ENCODE data around the gene TYW1B. TPM values are rescaled to one million over a fixed set of nuclear protein-coding genes. Genes with fewer than 3 reads are reported as not detected.
"Not testable (repeated sequence)": the region's sequence is repeated elsewhere in the genome, so short reads cannot be mapped to it uniquely, and the experiment has no call there.

Gene TYW1B
- total RNA-seq, 4 donors from 2014 or later = 1.7 to 4.5 (median 3.2) TPM

- TF ChIP-seq EP300 (IDR thresholded peaks at IDR 0.05) (no peak), POLR2A (IDR thresholded peaks at IDR 0.05) (no peak), CTCF (IDR thresholded peaks at IDR 0.05) (no peak), POLR2AphosphoS5 (IDR thresholded peaks at IDR 0.05) (no peak)
- ATAC-seq = no peak
- Histone ChIP-seq H3K27me3 (no peaks in the 10 kb centered on the region), H3K4me3 (no peak overlapping the region), H3K4me1 (no peaks in the 10 kb centered on the region), H3K9me3 (no peaks in the 10 kb centered on the region), H3K27ac (no peak overlapping the region), H3K36me3 (peaks cover 0 to 18% of the 10 kb centered on the region in 2 donors)
- 88 to 96% methylated on average over 8 of the region's 8 CpGs for WGBS, 2 donors (ENCODE audit: low coverage in 1 of 2)
Observed at GRCh38 chr7:72709909-72710308, 118.1 kb downstream of the TYW1B start.

GRCh38 chr7:72708371-72709050, 119.5 kb downstream of the TYW1B start:
- not testable (repeated sequence) for H3K4me3 ChIP-seq, H3K4me1 ChIP-seq, ATAC-seq, H3K9me3 ChIP-seq, H3K27me3 ChIP-seq, H3K27ac ChIP-seq
- 47 to 50% methylated on average over 3 of the region's 3 CpGs for WGBS, 2 donors (ENCODE audit: low coverage in 1 of 2)
- H3K36me3 ChIP-seq = peaks cover 0 to 23% of the 10 kb centered on the region in 2 donors

- no peaks in the 10 kb centered on the region for H3K4me1 ChIP-seq
- H3K36me3 ChIP-seq = peaks cover 0 to 18% of the 10 kb centered on the region in 2 donors
- H3K9me3 ChIP-seq = no peaks in the 10 kb centered on the region
- no peaks in the 10 kb centered on the region for H3K27me3 ChIP-seq
- 100% methylated on average over 1 of the region's 1 CpG; no CpG with 5 or more reads in 1 of the 2 donors for WGBS, 2 donors (ENCODE audit: low coverage in 1 of 2)
- ATAC-seq = no peak
- TF ChIP-seq POLR2A (IDR thresholded peaks at IDR 0.05) (no peak), EP300 (IDR thresholded peaks at IDR 0.05) (no peak), CTCF (IDR thresholded peaks at IDR 0.05) (no peak), POLR2AphosphoS5 (IDR thresholded peaks at IDR 0.05) (no peak)
- no peak overlapping the region for H3K27ac ChIP-seq
- H3K4me3 ChIP-seq = no peak overlapping the region
Observed at GRCh38 chr7:72706521-72706920, 121.5 kb downstream of the TYW1B start.

- H3K9me3 ChIP-seq, H3K27ac ChIP-seq, H3K4me1 ChIP-seq, H3K4me3 ChIP-seq, H3K27me3 ChIP-seq, ATAC-seq: not testable (repeated sequence)
- 86% methylated on average over 4 of the region's 4 CpGs; no CpG with 5 or more reads in 1 of the 2 donors for WGBS, 2 donors (ENCODE audit: low coverage in 1 of 2)
- H3K36me3 ChIP-seq = peaks cover 0 to 18% of the 10 kb centered on the region in 2 donors
Observed at GRCh38 chr7:72705693-72706092, 122.3 kb downstream of the TYW1B start.

GRCh38 chr7:72704894-72705293, 123.1 kb downstream of the TYW1B start:
- TF ChIP-seq POLR2AphosphoS5 (IDR thresholded peaks at IDR 0.05) (no peak), POLR2A (IDR thresholded peaks at IDR 0.05) (no peak), EP300 (IDR thresholded peaks at IDR 0.05) (no peak), CTCF (IDR thresholded peaks at IDR 0.05) (no peak)
- no peaks in the 10 kb centered on the region for H3K27me3 ChIP-seq

GRCh38 chr7:72700548-72700947, 127.5 kb downstream of the TYW1B start:
- not testable (repeated sequence) for H3K9me3 ChIP-seq, H3K4me1 ChIP-seq, H3K27me3 ChIP-seq, H3K27ac ChIP-seq, ATAC-seq, H3K4me3 ChIP-seq
- peaks cover 0 to 13% of the 10 kb centered on the region in 2 donors for H3K36me3 ChIP-seq
- WGBS, 2 donors (ENCODE audit: low coverage in 1 of 2) = no CpG with 5 or more reads among the region's 1 CpG

More at GRCh38 chr7:72704894-72705293, 123.1 kb downstream of the TYW1B start:
- 92 to 93% methylated on average over 3 of the region's 3 CpGs for WGBS, 2 donors (ENCODE audit: low coverage in 1 of 2)
- Histone ChIP-seq H3K4me3 (no peak overlapping the region), H3K27ac (no peak overlapping the region), H3K4me1 (no peaks in the 10 kb centered on the region), H3K36me3 (peaks cover 0 to 18% of the 10 kb centered on the region in 2 donors), H3K9me3 (no peaks in the 10 kb centered on the region)
- no peak for ATAC-seq

- H3K36me3 ChIP-seq = peaks cover 0 to 17% of the 10 kb centered on the region in 2 donors
- not testable (repeated sequence) for ATAC-seq, H3K4me1 ChIP-seq, H3K4me3 ChIP-seq, H3K9me3 ChIP-seq, H3K27ac ChIP-seq, H3K27me3 ChIP-seq
- 83% methylated on average over 1 of the region's 1 CpG; no CpG with 5 or more reads in 1 of the 2 donors for WGBS, 2 donors (ENCODE audit: low coverage in 1 of 2)
Observed at GRCh38 chr7:72697066-72697465, 130.9 kb downstream of the TYW1B start.

- H3K4me3 ChIP-seq, ATAC-seq, H3K27ac ChIP-seq, H3K27me3 ChIP-seq, H3K4me1 ChIP-seq, H3K9me3 ChIP-seq: not testable (repeated sequence)
- H3K36me3 ChIP-seq = peaks cover 0 to 15% of the 10 kb centered on the region in 2 donors
- WGBS, 2 donors (ENCODE audit: low coverage in 1 of 2) = 36% methylated on average over 2 of the region's 2 CpGs; no CpG with 5 or more reads in 1 of the 2 donors
Observed at GRCh38 chr7:72696643-72697042, 131.4 kb downstream of the TYW1B start.

GRCh38 chr7:72695482-72695881, 132.5 kb downstream of the TYW1B start:
- not testable (repeated sequence) for H3K4me1 ChIP-seq, H3K27me3 ChIP-seq, H3K27ac ChIP-seq, ATAC-seq, H3K4me3 ChIP-seq, H3K9me3 ChIP-seq
- peaks cover 0 to 17% of the 10 kb centered on the region in 2 donors for H3K36me3 ChIP-seq
- 98 to 100% methylated on average over 5 to 8 of the region's 8 CpGs for WGBS, 2 donors (ENCODE audit: low coverage in 1 of 2)

- 66 to 67% methylated on average over 2 of the region's 2 CpGs for WGBS, 2 donors (ENCODE audit: low coverage in 1 of 2)
- H3K36me3 ChIP-seq = peaks cover 0 to 20% of the 10 kb centered on the region in 2 donors
- not testable (repeated sequence) for H3K4me3 ChIP-seq, H3K27me3 ChIP-seq, H3K4me1 ChIP-seq, H3K9me3 ChIP-seq, H3K27ac ChIP-seq, ATAC-seq
Observed at GRCh38 chr7:72691442-72691841, 136.6 kb downstream of the TYW1B start.

All from gastroesophageal sphincter (tissue), 4 donors.